Suprapubic skin (tissue), 3 donors: ENCODE data around the gene TTYH2.

Experiments
- POLR2A ChIP-seq, 2 donors: fragments of 450-650 bp; IDR thresholded peaks; one replicate each; pipeline ENCODE4 v1.6.1; 2017; ENCODE audit warnings: antibody characterized with exemption in 2 of 2, mild to moderate bottlenecking in 2 of 2, moderate library complexity in 2 of 2
- TF ChIP-seq, protein P1 (sequence below), 2 donors: fragments of 200-600 bp in 1 of 2; fragments of 450-650 bp in 1 of 2; sonication (generic) in 1 of 2; IDR thresholded peaks; one replicate each; pipeline ENCODE4 v1.5.1; 2016 to 2019; ENCODE audit warnings: antibody characterized with exemption in 2 of 2, mild to moderate bottlenecking in 1 of 2, moderate library complexity in 1 of 2

DNA sequence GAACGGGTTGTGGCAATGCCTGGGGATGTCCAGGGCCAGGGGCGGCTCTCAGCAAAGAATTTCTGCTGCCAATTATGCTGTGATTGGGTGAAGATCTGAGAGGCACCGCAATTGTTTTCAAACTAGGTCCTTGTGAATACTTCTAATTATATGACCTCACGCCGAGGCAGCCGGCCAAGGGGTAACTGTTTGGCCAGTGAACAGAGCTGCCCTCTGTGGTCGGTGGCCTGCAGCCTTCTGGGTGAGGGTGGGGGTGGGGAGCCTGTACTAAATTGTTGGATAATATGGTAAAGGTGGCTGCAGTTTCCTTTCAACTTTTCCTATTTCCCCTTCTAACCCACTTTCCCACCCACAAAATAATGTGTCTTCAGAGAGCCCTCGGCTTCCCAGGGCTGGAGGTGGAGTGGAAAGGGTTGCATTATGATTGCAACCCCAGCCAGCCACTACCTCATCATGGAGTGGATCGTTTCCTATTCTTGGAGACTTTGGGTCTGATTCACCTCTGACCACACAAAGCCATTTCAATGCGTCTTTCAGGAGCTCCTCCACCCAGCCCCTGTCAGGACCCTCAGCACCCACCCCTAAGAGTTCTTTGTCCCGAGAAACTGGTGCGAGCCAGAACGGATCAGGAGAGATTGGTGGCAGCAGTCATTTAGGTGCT lies 58.7 kb downstream of the TTYH2 start:
- TF ChIP-seq, protein P1, sequence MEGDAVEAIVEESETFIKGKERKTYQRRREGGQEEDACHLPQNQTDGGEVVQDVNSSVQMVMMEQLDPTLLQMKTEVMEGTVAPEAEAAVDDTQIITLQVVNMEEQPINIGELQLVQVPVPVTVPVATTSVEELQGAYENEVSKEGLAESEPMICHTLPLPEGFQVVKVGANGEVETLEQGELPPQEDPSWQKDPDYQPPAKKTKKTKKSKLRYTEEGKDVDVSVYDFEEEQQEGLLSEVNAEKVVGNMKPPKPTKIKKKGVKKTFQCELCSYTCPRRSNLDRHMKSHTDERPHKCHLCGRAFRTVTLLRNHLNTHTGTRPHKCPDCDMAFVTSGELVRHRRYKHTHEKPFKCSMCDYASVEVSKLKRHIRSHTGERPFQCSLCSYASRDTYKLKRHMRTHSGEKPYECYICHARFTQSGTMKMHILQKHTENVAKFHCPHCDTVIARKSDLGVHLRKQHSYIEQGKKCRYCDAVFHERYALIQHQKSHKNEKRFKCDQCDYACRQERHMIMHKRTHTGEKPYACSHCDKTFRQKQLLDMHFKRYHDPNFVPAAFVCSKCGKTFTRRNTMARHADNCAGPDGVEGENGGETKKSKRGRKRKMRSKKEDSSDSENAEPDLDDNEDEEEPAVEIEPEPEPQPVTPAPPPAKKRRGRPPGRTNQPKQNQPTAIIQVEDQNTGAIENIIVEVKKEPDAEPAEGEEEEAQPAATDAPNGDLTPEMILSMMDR (IDR thresholded peaks at IDR 0.05), result no peak
- TF ChIP-seq POLR2A (IDR thresholded peaks at IDR 0.05), result no peak
